Embryonic facial prominence (tissue), 1 donor: Measurements from ENCODE around the gene CCT4.
"Not testable (repeated sequence)": the region's sequence is repeated elsewhere in the genome, so short reads cannot be mapped to it uniquely, and the experiment has no call there.

Source experiments
- DNase-seq: peaks from one replicate; pipeline ENCODE4 v3.0.0-alpha.2; 2016; ENCODE audit errors: extremely low spot score

The CCT4 gene

DNA sequence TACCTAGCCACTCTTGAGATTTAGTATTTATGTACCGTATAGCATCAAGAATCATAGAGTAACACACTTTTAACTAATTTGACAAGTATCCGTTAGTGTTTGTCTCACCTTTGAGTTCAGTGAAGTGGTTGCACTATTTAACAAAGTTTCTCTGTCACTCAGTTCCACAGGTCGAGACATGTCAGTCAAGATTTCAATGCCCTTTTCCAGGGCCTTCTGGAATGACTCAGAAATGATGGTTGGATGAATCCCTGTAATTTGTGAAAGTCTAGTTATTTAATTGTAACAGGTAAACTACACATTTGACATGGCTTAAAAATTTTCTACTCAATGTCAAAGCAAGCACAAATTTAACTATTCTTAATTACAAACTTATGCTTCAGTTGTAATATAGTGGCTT lies 9.7 kb downstream of the CCT4 start:
- no peak for DNase-seq

DNA sequence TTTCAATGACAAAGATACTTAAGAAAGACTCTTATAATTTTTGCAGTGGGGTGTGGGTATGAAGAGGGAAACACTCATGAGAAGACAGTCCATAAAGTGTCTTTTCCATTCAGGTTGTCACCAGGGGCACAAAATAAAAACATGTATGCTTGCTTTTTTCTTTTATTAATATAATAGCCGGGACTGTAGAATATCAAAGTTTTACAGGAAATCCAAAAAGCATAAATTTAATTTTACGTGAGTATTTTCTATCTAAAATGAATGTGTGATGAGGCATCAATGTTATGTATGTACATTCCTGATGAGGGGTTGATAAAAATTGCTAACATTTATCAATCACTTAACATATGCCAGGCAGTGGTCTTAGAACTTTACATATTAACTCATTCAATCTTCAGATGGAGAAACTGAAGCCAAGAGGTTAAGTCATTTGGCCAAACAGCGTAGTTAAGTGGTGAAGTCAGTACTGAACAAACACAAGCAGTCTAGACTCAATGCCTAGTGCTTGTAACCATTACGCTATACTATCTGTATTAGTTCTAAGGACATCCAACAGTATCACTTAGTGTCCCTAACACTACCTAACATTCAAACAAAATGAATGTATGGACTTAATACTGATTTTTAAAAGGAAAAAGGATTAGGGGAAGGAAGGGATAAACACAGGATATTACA lies 10.7 kb downstream of the CCT4 start:
- no peak for DNase-seq

DNA sequence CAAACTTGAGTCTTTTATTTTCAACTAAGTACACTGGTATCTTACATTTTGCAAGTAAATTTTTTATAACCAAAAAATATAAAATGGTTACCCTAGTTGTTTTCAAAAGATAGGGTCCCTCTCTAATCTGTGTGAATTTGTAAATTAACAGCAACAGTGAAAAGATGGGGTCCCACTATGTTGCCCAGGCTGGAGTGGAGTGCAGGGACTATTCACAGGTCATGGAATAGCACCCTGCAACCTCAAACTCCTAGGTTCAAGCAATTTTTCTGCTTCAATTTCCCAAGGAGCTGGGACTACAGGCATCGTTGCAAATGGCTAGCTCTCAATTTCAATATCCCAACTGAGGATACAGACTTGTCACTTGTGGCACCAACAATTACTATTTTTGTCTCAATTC lies 12.1 kb downstream of the CCT4 start:
- no peak for DNase-seq

DNA sequence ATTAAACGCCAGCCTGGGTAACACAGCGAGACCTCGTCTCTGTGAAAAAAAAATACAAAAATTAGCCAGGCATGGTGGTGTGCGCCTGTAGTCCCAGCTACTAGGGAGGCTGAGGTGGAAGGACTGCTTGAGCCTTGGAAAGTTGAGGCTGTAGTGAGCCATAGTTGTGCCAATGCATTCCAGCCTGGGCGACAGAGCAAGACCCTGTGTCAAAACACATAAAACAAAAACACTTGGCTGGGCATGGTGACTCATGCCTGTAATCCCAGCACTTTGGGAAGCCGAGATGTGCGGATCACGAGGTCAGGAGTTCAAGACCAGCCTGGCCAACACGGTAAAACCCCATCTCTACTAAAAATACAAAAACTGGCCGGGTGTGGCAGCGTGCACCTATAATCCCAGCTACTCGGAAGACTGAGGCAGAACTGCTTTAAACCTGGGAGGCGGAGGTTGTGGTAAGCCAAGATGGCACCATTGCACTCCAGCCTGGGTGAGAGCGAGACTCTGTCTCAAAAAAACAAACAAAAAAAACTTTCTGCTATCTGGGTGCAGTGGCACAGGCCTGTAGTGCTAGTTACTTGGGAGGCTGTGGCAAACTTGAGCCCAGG lies 21.9 kb downstream of the CCT4 start:
- DNase-seq, result not testable (repeated sequence)

DNA sequence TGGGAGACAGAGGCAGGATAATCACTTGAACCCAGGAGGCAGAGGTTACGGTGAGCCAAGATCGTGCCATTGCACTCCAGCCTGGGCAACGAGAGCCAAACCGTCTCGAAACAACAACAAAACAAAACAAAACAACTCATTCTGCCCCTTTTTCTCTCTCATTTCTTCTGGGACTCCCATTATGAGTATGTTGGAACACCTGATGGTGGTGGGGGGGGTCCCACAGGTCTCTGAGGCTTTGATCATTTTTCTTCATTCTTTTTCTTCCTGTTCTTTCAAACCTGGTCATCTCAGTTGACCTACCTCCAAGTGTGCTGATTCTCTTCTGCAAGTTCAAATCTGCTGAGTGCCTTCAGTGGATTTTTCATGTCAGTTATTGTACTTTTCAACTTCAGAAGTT lies 26.4 kb downstream of the CCT4 start:
- DNase-seq, result no peak

DNA sequence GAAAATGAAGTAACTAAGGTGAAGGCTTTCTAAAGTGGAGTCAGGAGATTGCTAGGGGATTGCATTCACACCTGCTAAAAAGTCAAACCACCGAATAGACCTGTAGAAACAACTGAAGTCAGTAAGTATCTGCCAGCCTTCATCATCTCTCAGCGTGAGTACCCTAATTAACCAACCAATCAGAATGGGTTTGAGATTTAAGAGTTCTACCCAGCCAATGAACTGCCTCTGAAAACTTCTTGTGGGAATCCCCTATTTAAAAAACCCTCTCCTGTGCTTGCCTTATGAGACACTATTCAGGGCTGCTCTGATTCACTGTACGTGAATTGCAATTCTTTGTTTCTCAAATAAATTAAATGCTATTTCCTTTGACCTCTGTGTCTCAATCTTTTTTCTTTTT lies 31.2 kb downstream of the CCT4 start:
- DNase-seq, result no peak

DNA sequence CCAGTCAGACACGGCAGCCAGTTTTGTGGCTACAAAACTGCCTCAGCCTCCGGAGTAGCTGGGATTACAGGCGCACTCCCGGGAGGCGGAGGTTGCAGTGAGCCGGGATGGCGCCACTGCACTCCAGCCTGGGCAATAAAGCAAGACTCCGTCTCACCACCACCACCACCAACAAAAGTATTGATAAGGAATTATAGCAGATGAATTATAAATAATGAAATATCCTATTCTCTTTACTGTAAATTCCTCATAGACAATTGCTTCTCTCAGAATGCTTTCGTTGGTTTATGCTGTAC lies 33.2 kb downstream of the CCT4 start:
- no peak for DNase-seq

DNA sequence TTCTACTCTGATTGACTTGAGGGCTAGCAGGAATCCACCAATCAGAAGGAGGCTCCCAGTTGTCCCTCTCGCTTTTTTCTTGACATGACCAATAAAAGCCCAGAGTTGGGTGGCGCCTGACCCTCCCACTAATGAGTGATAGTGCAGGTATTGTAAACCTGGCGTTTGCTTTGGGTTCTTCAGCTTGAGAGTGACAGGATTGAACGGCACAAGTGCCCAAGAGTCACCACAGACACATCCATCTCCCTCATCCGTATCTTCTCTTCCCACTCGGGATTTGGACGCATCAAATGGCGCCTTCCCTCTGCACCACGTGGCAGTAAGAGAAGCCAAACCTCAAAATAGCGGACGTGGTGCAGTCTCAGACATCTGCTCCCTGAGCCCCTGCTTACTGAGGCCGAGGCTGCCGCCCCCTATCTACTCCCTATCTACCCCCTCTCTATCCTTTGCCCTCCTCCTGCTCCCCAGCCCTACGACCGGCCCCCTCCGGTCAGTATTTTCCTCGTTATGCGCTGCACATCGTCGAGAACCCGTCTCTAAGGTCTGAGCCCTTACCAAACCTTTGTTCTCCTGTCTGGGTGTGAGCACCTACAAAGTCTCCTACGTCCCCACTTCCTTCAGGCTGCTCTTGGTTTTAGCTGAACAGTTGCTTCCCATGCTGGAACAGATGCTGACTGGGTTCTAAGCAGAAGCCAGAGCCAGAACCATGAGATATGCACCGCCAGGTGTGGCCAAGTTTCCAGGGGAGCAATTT lies 33.7 kb downstream of the CCT4 start:
- peak; percentile 96 for DNase-seq

DNA sequence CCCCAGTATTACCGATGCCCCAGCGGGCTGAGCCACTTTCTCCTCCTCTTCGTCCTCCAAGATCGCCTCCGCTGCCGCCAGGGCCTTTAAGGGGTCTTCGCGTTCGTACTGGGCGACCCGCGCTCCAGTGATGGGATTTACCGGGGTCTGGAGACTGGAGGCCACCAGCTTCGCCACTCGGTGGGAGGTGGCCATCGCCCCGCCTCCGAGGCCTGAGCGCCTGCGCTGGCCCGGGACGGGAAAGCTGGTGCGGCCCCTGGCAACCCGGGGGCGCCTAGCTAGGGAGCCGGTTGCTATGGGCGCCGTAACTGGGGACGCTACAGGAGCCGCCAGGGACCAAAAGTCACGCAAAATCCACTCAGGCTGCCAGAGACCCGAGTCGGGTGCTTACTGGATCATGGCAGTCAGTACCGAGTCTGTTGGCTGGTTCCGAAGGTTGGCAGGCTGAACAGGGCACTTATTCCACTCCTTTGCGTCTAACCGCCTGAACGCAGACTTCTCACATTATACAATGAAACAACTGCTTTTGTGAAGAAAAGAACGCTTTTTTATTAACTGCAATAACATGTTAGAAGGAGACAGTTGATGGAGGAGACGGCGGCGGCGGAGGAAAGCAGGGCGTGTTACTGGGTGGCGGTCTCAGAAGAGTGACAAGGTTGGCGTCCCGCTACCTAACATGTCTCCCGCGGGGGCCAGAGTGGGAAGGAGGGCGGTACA lies 34.5 kb downstream of the CCT4 start, which contains the start of gene FAM161A:
FAM161A (minus strand) TSS at position 214 of the 717 bp plus-strand sequence; CDS start at position 195, 19 bp downstream.
- DNase-seq, result peak; percentile 77

DNA sequence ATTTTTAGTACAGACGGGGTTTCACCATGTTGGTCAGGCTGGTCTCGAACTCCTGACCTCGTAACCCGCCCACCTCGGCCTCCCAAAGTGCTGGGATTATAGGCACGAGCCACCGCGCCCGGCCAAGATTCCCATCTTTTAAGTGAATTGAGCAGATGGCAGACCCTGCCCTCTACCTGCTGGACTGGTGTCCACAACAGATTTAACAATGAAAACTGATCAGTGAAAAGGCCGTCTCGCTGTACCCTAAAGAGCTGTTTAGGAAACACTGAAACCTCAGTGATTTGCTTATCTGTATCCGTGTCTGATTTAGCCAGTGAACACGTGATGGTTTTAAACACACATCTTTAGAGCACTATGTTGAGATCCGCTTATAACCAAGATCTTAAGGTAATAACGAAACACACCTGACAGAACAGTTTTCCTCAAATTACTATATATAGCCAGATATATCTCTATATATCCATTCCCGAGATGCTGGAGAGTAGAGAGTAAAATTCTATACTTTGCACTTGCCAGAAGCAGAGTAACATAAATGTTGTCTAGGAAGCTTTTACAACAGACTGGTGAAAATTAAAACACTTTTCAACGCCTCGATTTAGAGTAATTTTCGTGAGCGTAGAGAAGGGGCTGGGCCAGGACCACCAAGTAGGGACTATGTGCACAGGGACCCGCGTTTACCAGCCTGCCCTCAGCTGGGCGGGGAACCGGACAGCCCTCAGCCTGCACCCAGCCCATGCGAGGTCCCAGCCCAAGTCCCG lies 35.2 kb downstream of the CCT4 start:
- no peak for DNase-seq

DNA sequence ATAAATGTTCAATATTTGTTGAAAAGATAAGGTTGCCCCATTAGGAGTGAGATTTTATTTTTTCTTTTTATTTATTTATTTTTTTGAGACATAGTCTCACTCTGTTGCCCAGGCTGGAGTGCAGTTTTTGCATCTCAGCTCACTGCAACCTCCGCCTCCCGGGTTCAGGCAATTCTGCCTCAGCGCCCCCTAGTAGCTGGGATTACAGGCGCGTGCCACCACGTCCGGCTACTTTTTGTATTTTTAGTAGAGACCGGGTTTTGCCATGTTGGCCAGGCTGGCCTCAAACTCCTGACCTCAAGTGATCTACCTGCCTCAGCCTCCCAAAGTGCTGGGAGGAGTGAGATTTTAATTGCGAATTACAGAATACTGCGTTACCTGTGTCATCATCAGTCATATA lies 37.2 kb downstream of the CCT4 start:
- DNase-seq, result not testable (repeated sequence)

DNA sequence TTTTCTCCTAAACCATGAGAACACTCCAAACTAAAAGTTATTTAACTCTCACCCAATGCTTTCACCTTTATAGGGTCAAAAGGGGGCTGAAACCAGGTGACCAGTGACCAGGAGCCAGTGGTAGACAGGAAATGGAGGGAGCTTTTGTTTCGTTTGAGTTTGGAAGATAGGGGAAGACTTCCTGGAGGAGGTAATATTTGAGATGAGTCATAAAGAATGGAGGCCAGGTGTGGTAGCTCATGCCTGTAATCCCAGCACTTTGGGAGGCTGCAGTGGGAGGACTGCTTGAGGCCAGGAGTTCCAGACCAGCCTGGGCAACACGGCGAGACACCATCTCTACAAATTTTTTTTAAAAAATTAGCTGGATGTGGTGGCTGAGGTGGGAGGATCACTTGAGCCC lies 43.1 kb downstream of the CCT4 start:
- DNase-seq, result no peak

DNA sequence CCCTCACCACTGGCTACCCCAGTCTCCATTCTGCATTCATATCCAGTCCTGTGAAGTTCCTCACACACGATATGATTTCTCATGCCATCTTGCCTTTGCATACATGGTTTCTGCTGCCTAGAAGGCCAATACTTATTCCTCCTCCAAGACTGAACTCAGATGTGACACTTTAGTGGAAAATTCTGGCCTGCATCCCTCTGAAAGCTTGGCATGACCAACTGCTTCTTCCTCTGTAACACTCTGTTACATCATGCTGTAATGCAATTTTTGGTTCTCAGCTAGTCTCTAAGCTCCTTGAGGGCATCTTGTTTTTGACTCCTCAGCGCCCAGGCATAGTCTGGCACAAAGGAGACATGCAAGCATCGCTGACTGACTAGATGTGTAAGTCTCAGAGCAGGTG lies 47.2 kb downstream of the CCT4 start:
- no peak for DNase-seq

DNA sequence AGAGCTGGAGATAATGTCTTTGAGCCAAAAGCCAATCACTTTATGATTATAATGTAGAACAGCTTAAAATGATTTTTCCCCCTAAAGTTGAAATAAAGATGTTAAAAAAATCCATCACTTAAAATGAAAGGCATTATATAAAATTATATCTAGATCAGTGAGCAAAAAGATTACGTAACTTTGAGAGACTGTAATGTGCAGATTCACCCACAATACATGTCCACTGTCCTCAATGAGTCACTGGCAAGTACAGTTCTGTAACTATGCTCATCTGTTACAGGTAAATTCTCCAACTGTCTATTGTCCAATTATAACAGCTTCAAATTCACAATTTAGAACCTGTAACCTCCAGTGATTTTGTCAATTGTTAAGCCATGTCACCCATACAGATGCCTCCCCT lies 53.6 kb downstream of the CCT4 start:
- no peak for DNase-seq

DNA sequence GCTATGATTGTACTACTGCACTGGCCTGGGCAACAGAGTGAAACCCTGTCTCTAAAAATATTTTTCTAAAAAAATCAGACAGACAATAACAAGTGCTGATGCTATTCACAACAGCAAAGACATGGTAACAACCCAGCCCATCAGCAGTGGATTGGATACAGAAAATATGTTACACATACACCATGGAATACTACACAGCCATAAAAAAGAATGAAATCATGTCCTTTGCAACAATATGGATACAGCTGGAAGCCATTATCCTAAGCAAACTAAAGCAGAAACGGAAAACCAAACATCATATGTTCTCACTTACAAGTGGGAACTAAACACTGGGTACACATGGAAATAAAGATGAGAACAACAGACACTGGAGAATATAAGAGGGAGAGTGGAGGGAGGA lies 54.5 kb downstream of the CCT4 start:
- DNase-seq, result no peak

DNA sequence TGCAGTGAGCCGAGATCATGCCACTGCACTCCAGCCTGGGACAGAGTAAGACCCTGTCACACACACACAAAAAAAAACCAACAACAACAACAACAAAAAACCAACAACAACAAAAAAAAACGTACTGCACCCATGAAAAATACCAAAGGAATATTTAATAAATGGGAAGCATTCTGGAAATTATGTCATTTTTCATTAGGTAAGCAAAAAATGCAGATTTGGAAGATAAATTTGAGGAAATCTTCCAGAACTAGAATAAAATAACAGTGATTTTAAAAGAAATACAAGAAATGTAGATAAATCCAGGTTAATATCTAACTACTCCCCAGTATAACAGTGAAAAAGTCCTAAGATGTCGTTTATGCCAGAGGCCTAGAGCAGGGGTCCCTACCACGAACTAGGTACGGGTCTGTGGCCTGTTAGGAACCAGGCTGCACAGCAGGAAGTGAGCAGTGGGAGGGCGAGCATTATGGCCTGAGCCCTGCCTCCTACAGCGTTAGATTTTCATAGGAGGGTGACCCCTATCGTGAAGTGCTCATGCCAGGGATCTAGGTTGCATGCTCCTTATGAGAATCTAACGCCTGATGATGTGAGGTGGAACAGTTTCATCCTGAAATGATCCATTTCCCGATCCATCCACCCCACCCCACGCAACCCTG lies 56.1 kb downstream of the CCT4 start:
- no peak for DNase-seq

DNA sequence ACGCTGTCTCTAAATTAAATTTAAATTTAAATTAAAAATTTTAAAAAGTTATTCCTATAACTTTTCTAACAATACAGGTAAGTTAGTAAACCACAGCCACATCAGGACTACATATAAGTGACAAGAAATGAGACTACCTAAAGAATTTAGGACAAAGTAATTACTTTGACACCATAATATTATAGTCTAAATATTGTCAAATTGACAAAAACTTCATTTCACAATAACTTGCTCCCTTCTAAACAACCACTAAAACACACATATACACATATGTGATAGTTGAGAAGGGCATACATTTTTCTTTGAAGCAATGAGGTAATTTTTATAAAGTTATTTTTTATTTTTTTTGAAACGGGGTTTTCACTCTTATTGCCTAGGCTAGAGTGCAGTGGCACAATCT lies 66.2 kb downstream of the CCT4 start:
- no peak for DNase-seq
